RWPE1 (cell line): ENCODE measurements around the gene RAB11B.
"Not testable (repeated sequence)": the region's sequence is repeated elsewhere in the genome, so short reads cannot be mapped to it uniquely, and the experiment has no call there.

Source experiments
- CTCF ChIA-PET: fragments of 350-600 bp; sonication (Branson Sonifier 250); formaldehyde crosslinking; extraction: SDS; loops from one replicate; lab custom pipeline; 2021; lab: Yijun Ruan, JAX
- POLR2A ChIA-PET: fragments of 400-600 bp; formaldehyde crosslinking; extraction: SDS; loops from one replicate; lab custom pipeline; 2020; ENCODE audit warnings: antibody characterized with exemption; ENCODE audit not compliant: low non-redundant PET; lab: Yijun Ruan, JAX
- DNase-seq: peaks from one replicate; pipeline ENCODE4 v3.0.0; 2012; ENCODE audit warnings: low spot score
- H3K27ac ChIP-seq: fragments of 450-650 bp; 2 replicates; pipeline ENCODE4 v1.5.1; 2017
- CTCF ChIP-seq: fragments of 450-650 bp; conservative IDR thresholded peaks from 2 replicates; pipeline ENCODE4 v1.5.1; 2017; ENCODE audit warnings: low read depth, mild to moderate bottlenecking

RAB11B gene

GRCh38 chr19:8421484-8422461 lies 31.6 kb downstream of the RAB11B start:
- no peak for DNase-seq
- H3K27ac ChIP-seq: peak overlapping the region; percentile 9; the same call in 1 of the 2 replicates
- ChIA-PET POLR2A (no interaction called here), CTCF (no interaction called here)
- no peak for TF ChIP-seq CTCF

- H3K27ac ChIP-seq: peak overlapping the region; percentile 82
- ChIA-PET CTCF (interaction anchor here (0.7 kb wide), 2 partner anchors 33 to 81 kb away, joined by 3 to 4 read pairs; no protein-coding TSS in a partner anchor), POLR2A (interaction anchor here (0.5 to 1.1 kb wide), 4 partner anchors 11 to 333 kb away, joined by 3 to 4 read pairs (median 3); partner anchors contain the start of gene MARCHF2)
- peak; percentile 82 for DNase-seq
- no peak for TF ChIP-seq CTCF
Measured at GRCh38 chr19:8423817-8424223, 33.7 kb downstream of the RAB11B start.

- CTCF ChIA-PET: interaction anchor here (0.6 kb wide), 1 partner anchor 9 kb away, joined by 5 read pairs; no protein-coding TSS in a partner anchor
- H3K27ac ChIP-seq, DNase-seq, POLR2A ChIA-PET: not testable (repeated sequence)
Measured at GRCh38 chr19:8425331-8425730, 35.2 kb downstream of the RAB11B start.

- CTCF ChIA-PET: no interaction called here
- POLR2A ChIA-PET: no interaction called here
Measured at GRCh38 chr19:8426283-8426682, 36.1 kb downstream of the RAB11B start.

GRCh38 chr19:8429044-8429443 lies 38.9 kb downstream of the RAB11B start:
- H3K27ac ChIP-seq: no peak overlapping the region
- DNase-seq: no peak
- POLR2A ChIA-PET: no interaction called here
- TF ChIP-seq CTCF: no peak
- CTCF ChIA-PET: no interaction called here

More at GRCh38 chr19:8426283-8426682, 36.1 kb downstream of the RAB11B start:
- no peak overlapping the region for H3K27ac ChIP-seq
- TF ChIP-seq CTCF: no peak
- DNase-seq: no peak

GRCh38 chr19:8429826-8430225 lies 39.7 kb downstream of the RAB11B start:
- ChIA-PET POLR2A (no interaction called here), CTCF (interaction anchor here (0.7 kb wide), 1 partner anchor 1660 kb away, joined by 4 read pairs; no protein-coding TSS in a partner anchor)
- no peak for TF ChIP-seq CTCF
- no peak overlapping the region for H3K27ac ChIP-seq
- DNase-seq: no peak
